HG03175 (cell line): ENCODE data around the gene SLX9.
"Not testable (repeated sequence)": the region's sequence is repeated elsewhere in the genome, so short reads cannot be mapped to it uniquely, and the experiment has no call there.

Experiments
- ATAC-seq: cut with Tn5 transposase; IDR thresholded peaks from one replicate; pipeline ENCODE4 v1.9.1; 2021; ENCODE audit warnings: mild to moderate bottlenecking, moderate library complexity; ENCODE audit not compliant: unreplicated experiment

The SLX9 gene

GRCh38 chr21:44901391-44902074 is 38.3 kb upstream of the SLX9 start:
- ATAC-seq = no peak

GRCh38 chr21:44902268-44903049 is 37.4 kb upstream of the SLX9 start:
- ATAC-seq = no peak

- ATAC-seq = no peak
These were observed 36.7 kb upstream of the SLX9 start for GRCh38 chr21:44903050-44903685.

GRCh38 chr21:44903689-44904088 is 36.1 kb upstream of the SLX9 start:
- ATAC-seq = no peak

- ATAC-seq = no peak
These were observed 35.5 kb upstream of the SLX9 start for GRCh38 chr21:44904141-44904923.

GRCh38 chr21:44905016-44905727 is 34.7 kb upstream of the SLX9 start:
- no peak for ATAC-seq

GRCh38 chr21:44905728-44906090 is 34.1 kb upstream of the SLX9 start:
- ATAC-seq = no peak

- ATAC-seq = no peak
These were observed 32.4 kb upstream of the SLX9 start for GRCh38 chr21:44907225-44907965.

- ATAC-seq = no peak
These were observed 31.6 kb upstream of the SLX9 start for GRCh38 chr21:44907966-44908895.

- no peak for ATAC-seq
These were observed 30.9 kb upstream of the SLX9 start for GRCh38 chr21:44908908-44909307.

GRCh38 chr21:44909719-44910118 is 30.1 kb upstream of the SLX9 start:
- ATAC-seq = no peak

- ATAC-seq = no peak
These were observed 29.4 kb upstream of the SLX9 start for GRCh38 chr21:44910229-44911067.

GRCh38 chr21:44911068-44911383 is 28.8 kb upstream of the SLX9 start:
- ATAC-seq = no peak

- no peak for ATAC-seq
These were observed 28.3 kb upstream of the SLX9 start for GRCh38 chr21:44911384-44912157.

GRCh38 chr21:44912158-44912473 is 27.7 kb upstream of the SLX9 start:
- no peak for ATAC-seq

GRCh38 chr21:44912506-44913412 is 27.1 kb upstream of the SLX9 start:
- ATAC-seq = not testable (repeated sequence)
